DOHH2 (cell line): ENCODE results near the gene RAVER2.

Experiments
- CTCF ChIP-seq: fragments of 200-600 bp; sonication (generic); IDR thresholded peaks from one replicate; pipeline ENCODE4 v1.5.1; 2014; ENCODE audit warnings: antibody characterized with exemption, mild to moderate bottlenecking, low read depth, low read length; ENCODE audit not compliant: poor library complexity, severe bottlenecking
- EZH2phosphoT487 ChIP-seq: fragments of 200-600 bp; sonication (generic); IDR thresholded peaks from 2 replicates; pipeline ENCODE4 v1.6.1; 2017; ENCODE audit warnings: borderline replicate concordance, mild to moderate bottlenecking, antibody characterized with exemption, low read length, moderate library complexity, mixed read lengths

- TF ChIP-seq CTCF = no peak
- no peak for TF ChIP-seq EZH2phosphoT487
Observed at GRCh38 chr1:64701886-64702285, 43.0 kb upstream of the RAVER2 start.
